Activated T-cell treated with anti-CD3 and anti-CD28 coated beads, Interleukin-2, amount 50 U/mL, for 4 hours (primary cell): ENCODE results near the gene BMPER. TPM values are rescaled to one million over a fixed set of nuclear protein-coding genes. Genes with fewer than 3 reads are reported as not detected.
A peak's percentile ranks its signal among the peaks of the same experiment; 100 is the strongest.

ENCODE experiments used
- ATAC-seq, 2 donors: fragments of 200-7000 bp; cut with Tn5 transposase; one replicate each; pipeline ENCODE4 v1.10.0; 2021
- DNase-seq: peaks from one replicate; pipeline ENCODE4 v3.0.0-alpha.2; 2020
- H3K27me3 Mint-ChIP-seq: one replicate; pipeline ENCODE4 v1.8.0; 2021; ENCODE audit warnings: low read depth, mixed read lengths
- H3K36me3 Mint-ChIP-seq: one replicate; pipeline ENCODE4 v1.8.0; 2022; ENCODE audit warnings: mixed read lengths; ENCODE audit not compliant: insufficient read depth
- H3K4me1 Mint-ChIP-seq: one replicate; pipeline ENCODE4 v1.8.0; 2021; ENCODE audit warnings: low read depth, mixed read lengths
- H3K4me3 Mint-ChIP-seq: one replicate; pipeline ENCODE4 v1.8.0; 2021; ENCODE audit warnings: mild to moderate bottlenecking, moderate library complexity, mixed read lengths
- H3K9me3 Mint-ChIP-seq: one replicate; pipeline ENCODE4 v1.8.0; 2021; ENCODE audit warnings: mixed read lengths
- total RNA-seq, 3 donors: library from RNA; stranded (reverse); gene quantifications; one replicate each; pipeline ENCODE4 v1.2.1, GENCODE V29; 2021

BMPER gene
- total RNA-seq, 3 donors from 2014 or later = 0.16 TPM; not detected in 2

DNA sequence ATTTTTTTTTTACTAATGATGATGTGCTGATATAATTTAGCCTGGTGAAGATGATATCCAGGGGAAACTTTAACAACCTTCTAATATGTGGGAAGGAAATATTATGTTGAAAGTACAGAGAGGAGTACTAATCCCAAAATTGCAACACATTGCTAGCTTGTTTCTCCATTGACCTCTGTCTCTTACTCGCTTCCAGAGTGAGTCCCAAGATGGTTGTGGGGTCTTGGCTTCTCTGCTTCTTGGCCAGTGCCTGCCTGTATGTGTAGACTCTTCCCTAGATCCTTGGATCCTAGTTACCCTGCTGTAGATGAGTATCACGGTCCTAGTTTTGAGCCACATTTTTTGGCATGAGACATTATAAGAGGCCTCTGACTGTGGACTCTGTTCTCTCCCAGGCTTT lies 17.5 kb downstream of the BMPER start:
- no peaks in the 10 kb centered on the region for H3K4me1 Mint-ChIP-seq
- H3K36me3 Mint-ChIP-seq = no peaks in the 10 kb centered on the region
- H3K9me3 Mint-ChIP-seq = no peaks in the 10 kb centered on the region
- H3K4me3 Mint-ChIP-seq = no peak overlapping the region
- no peak for ATAC-seq
- no peak for DNase-seq
- peaks cover 9% of the 10 kb centered on the region for H3K27me3 Mint-ChIP-seq

DNA sequence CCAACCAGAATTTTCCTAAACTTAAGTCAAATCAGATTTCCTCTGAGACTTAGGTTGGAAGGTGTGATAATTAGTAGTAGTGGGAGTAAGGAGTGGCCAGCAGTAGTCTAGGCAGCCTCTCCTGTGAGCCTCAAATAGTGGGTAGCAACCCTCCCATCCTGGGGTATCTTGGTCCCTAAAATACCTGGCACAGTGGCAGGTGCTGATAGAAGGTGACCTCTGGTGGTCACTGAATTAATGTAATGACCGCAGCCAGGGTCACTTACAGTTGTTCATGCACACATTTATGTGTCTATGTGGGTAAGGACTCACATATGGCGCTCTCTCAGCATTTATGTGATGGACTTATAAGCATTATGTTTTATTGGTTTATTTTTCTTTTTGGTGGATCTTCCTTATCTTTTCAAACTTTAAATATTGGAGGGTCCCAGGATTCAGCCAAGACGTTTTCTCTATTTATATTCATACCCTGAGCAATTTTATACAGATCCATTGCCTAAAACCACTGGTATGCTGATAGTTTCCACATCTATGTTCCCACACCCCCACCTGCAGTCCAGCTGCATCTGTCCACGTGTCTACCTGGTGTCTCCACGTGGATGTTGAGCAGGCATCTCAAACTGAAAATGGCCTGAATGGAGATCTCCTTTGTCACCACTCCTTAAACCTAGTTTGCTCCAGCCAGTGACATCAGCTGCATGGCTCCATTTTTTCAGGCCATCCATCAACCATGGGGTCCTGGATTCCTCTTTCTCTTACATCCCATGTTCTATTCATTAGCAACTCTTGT lies 18.3 kb downstream of the BMPER start:
- ATAC-seq (no peak), DNase-seq (no peak)
- H3K36me3 Mint-ChIP-seq = no peaks in the 10 kb centered on the region
- peaks cover 9% of the 10 kb centered on the region for H3K27me3 Mint-ChIP-seq
- no peak overlapping the region for H3K4me3 Mint-ChIP-seq
- no peaks in the 10 kb centered on the region for H3K9me3 Mint-ChIP-seq
- no peaks in the 10 kb centered on the region for H3K4me1 Mint-ChIP-seq

DNA sequence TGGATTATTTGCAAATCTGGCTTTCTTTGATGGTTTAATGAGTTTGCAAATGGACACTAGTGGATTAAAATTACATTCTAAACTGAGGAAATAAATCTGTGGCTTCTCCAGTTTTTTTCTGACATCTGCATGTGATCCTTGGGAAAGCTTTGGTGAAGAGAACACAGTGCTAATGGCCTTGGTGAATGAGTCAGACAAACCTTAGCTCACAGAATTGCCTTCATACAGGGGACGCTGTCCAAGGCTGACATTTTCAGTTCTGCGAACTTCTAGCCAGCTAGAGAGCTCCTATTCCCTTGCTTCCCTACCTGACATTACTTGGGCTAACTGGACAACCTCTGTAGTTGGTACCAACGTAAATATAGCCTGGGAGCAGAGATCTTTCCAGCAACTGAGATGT lies 21.2 kb downstream of the BMPER start:
- Mint-ChIP-seq H3K4me3 (no peak overlapping the region), H3K9me3 (no peaks in the 10 kb centered on the region)

DNA sequence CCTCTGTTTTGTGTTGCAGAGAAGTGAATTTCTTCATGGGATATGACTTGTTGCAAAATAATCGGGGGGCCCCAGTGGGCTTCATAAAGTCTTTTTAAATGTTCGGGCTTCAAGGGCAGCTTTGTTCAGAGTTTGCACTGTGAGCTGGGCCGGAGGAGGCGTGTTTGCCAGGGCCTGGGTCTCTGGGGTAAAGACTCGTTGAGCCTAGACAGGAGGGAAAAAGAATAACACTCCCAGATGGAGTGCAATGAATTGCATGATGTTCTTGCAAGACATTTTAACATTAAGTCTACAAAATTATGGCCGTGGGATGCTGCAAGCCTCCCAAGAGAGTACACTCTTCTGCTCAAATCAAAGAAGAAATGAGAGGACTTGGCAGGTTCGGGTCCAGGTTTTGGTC lies 23.6 kb downstream of the BMPER start:
- H3K4me1 Mint-ChIP-seq = no peaks in the 10 kb centered on the region
- H3K27me3 Mint-ChIP-seq = peaks cover 18% of the 10 kb centered on the region
- no peaks in the 10 kb centered on the region for H3K36me3 Mint-ChIP-seq
- H3K9me3 Mint-ChIP-seq = no peaks in the 10 kb centered on the region
- no peak for DNase-seq
- no peak for ATAC-seq
- no peak overlapping the region for H3K4me3 Mint-ChIP-seq

More for the DNA sequence above, 21.2 kb downstream of the BMPER start:
- Mint-ChIP-seq H3K36me3 (no peaks in the 10 kb centered on the region), H3K27me3 (peaks cover 8% of the 10 kb centered on the region), H3K4me1 (no peaks in the 10 kb centered on the region)
- no peak for DNase-seq
- no peak for ATAC-seq

DNA sequence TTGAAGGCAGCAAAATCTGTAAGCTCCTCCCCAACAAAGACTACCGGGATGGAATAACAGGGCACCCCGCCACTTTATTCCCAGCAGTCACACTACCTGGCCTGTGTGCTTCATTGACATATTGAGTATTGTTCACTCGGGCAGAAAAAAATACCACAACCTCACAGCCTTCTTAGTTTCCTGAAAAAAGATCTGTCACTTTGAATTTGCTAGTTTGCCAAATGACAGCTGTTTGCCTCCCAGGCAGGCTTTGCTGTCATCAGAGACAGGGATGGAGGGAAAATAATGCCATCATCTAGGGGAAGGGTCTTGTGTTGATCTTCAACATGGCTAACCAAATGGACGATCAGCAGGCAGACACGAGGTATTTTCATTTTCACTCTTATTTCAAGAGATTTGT lies 26.9 kb downstream of the BMPER start:
- DNase-seq (no peak), ATAC-seq (no peak)
- no peaks in the 10 kb centered on the region for H3K9me3 Mint-ChIP-seq
- H3K4me1 Mint-ChIP-seq = no peaks in the 10 kb centered on the region
- no peaks in the 10 kb centered on the region for H3K36me3 Mint-ChIP-seq
- peaks cover 17% of the 10 kb centered on the region for H3K27me3 Mint-ChIP-seq
- no peak overlapping the region for H3K4me3 Mint-ChIP-seq

DNA sequence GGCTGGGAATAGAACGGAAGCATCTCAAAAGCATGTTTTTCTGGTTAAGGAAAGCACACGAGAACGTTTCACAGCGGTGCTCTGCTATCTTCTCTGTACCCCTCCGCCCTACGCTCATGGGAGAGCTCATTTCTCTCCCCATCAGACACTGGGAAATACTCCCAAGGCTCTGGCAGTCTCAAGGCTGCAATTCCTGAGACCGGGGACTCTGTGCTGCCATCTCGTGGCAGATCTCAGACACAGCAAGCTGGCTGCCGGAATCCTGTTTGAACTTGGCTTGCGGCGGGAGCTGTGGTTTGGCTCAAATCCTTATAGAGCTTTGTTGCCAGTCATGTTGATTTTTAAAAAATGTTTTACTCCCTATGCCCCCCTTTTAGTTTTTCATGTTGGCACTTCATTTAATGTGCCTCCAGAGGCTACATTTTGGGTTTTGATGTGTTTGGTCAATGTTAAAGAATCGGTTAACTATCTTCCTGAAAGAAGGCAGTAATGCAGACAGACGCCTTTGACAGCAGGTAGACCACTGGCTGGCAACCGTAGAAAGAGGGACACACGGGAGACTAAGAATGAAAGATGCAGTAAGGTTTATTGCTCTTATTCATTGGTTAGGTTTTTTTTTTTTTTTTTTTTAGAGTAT lies 27.6 kb downstream of the BMPER start:
- ATAC-seq (peak in 1 of 2 donors; percentile 65), DNase-seq (peak; percentile 47)
- Mint-ChIP-seq H3K4me3 (no peak overlapping the region), H3K4me1 (no peaks in the 10 kb centered on the region), H3K36me3 (no peaks in the 10 kb centered on the region), H3K9me3 (no peaks in the 10 kb centered on the region), H3K27me3 (peaks cover 17% of the 10 kb centered on the region)

DNA sequence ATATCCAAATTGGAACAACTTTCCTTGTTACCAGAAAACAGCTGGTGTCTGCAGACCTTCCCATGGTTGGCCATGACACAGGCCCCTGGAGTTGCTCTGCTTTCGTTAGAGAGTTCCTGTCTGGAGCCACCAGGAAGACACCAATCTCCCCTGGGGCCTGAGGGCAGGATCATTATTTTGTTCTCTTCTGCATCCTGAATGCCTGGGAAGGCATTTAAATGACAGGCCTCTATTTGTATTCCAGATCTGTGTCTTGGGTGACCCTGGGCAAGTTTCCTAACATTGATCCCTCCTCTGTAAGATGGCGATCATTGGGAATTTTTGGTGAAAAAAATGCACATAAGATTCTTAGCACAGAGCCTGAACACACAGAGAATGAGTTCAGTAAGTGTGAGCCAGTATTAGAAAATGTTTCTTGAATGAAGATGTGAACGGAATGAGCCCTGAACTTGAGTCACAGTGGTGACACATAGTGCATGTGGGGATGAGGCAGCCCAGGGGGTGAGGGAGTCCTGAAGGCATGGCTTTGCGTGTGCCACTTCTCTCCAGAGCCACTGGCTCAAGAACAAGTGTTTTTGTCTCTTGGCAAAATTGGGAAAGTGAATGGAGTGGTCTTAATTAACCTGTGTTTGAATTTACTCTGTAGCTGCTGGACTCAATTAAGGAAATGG lies 28.4 kb downstream of the BMPER start:
- no peaks in the 10 kb centered on the region for H3K36me3 Mint-ChIP-seq
- no peak overlapping the region for H3K4me3 Mint-ChIP-seq
- ATAC-seq (no peak), DNase-seq (no peak)
- no peaks in the 10 kb centered on the region for H3K9me3 Mint-ChIP-seq
- no peaks in the 10 kb centered on the region for H3K4me1 Mint-ChIP-seq
- peaks cover 17% of the 10 kb centered on the region for H3K27me3 Mint-ChIP-seq

DNA sequence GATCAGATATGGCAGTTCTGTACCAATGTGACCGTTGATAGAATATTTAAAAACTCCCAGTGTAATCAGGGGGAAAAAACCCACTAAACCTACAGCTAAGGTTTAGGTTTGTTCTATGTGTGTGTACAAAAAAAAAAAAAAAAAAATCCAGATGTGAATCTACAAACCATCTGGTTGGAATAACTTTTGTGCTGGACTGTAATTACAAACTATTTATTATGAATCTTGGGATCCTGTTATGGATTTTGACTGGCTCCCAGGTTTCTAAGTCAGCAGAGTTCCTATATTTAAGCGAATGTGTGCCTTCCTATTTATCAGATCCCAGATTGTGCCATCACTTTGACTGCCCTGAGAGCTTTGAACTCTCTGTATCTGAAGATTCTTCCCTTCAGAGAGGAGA lies 29.1 kb downstream of the BMPER start:
- ATAC-seq = no peak
- DNase-seq = no peak
- H3K36me3 Mint-ChIP-seq = no peaks in the 10 kb centered on the region
- no peaks in the 10 kb centered on the region for H3K9me3 Mint-ChIP-seq
- peaks cover 17% of the 10 kb centered on the region for H3K27me3 Mint-ChIP-seq
- no peak overlapping the region for H3K4me3 Mint-ChIP-seq
- H3K4me1 Mint-ChIP-seq = no peaks in the 10 kb centered on the region

DNA sequence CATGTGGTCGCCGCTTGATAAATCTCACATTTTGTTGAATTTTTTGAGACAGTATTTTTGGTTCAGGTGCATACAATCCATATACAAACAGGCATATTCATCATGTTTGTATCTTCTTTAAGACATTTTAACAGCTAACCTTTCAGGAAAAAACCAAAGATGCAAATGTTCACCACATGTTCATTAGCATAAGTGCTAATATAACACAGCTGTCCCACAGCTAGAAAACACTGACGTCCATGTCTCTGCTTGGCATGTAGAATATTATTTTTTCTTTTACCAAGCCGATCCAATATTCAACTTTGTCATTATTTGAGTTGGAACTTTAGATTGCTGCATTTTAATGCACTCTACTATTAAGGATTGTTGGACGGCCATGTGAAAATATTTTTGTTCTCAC lies 31.2 kb downstream of the BMPER start:
- no peak for DNase-seq
- H3K27me3 Mint-ChIP-seq = peaks cover 21% of the 10 kb centered on the region
- ATAC-seq = no peak

DNA sequence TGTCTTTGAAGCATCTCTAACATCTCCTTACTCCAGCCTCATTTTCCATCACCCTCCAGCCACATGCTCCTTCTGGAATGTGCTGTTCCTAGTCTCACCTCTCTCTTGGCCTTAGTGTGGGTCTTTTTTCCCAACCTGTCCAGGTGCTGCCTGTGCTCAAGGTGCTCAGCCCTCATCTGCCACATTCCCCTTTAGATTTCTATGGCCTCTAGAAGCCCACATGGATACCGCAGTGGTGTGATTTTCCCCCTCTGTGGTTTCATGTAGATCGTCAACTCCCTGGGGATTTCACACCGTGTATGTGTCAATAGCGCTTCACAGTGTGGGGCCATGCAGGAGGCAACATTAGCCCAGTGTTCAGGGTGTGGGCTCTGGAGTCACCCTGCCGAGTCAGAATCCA lies 32.5 kb downstream of the BMPER start:
- no peaks in the 10 kb centered on the region for H3K4me1 Mint-ChIP-seq
- no peaks in the 10 kb centered on the region for H3K36me3 Mint-ChIP-seq
- peaks cover 11% of the 10 kb centered on the region for H3K27me3 Mint-ChIP-seq
- H3K9me3 Mint-ChIP-seq = no peaks in the 10 kb centered on the region
- DNase-seq = no peak
- no peak for ATAC-seq
- H3K4me3 Mint-ChIP-seq = no peak overlapping the region

More for the DNA sequence above, 31.2 kb downstream of the BMPER start:
- H3K4me3 Mint-ChIP-seq = no peak overlapping the region
- no peaks in the 10 kb centered on the region for H3K36me3 Mint-ChIP-seq
- no peaks in the 10 kb centered on the region for H3K9me3 Mint-ChIP-seq
- H3K4me1 Mint-ChIP-seq = no peaks in the 10 kb centered on the region

DNA sequence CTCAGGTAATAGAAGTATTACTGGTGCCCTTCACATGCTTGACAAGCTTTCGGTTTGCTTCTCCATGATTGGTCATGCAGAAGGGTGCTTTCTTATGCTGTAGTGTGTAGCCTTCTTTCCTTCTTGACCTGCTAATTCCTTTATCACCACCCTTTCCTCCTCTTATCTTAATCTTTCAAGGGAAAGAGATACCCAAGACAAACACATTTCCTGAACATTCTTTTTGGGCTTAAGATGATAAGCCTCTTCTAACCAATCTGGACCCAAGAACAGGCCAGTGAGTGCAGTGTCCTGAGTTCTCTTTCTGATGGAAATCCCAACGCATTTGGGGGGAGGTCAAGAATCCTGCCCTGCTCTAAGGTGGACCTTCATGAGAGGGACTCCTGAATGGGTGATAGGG lies 33.8 kb downstream of the BMPER start:
- Mint-ChIP-seq H3K9me3 (no peaks in the 10 kb centered on the region), H3K4me3 (no peak overlapping the region), H3K27me3 (peaks cover 5% of the 10 kb centered on the region), H3K4me1 (no peaks in the 10 kb centered on the region), H3K36me3 (no peaks in the 10 kb centered on the region)
- no peak for ATAC-seq
- no peak for DNase-seq

DNA sequence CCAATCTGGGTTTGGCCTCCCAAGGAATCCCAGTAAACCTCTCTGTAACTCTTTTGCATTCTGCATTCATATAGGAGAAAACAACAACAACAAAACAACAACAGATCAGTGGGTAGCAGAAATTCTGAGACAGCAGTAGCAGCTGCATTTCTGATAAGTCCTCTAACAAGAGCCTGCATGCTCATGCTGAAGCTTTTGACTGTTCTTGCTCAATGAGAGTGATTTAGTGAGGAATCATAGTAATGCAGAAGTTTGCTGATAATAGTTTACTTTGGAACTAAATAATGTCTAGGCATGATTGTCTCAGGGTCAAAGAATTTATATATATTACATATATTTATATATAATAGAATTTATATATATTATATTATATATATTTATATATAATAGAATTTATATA lies 35.2 kb downstream of the BMPER start:
- no peak overlapping the region for H3K4me3 Mint-ChIP-seq
- H3K36me3 Mint-ChIP-seq = no peaks in the 10 kb centered on the region
- no peaks in the 10 kb centered on the region for H3K9me3 Mint-ChIP-seq
- ATAC-seq = no peak
- no peak for DNase-seq
- H3K4me1 Mint-ChIP-seq = no peaks in the 10 kb centered on the region
- peaks cover 5% of the 10 kb centered on the region for H3K27me3 Mint-ChIP-seq

DNA sequence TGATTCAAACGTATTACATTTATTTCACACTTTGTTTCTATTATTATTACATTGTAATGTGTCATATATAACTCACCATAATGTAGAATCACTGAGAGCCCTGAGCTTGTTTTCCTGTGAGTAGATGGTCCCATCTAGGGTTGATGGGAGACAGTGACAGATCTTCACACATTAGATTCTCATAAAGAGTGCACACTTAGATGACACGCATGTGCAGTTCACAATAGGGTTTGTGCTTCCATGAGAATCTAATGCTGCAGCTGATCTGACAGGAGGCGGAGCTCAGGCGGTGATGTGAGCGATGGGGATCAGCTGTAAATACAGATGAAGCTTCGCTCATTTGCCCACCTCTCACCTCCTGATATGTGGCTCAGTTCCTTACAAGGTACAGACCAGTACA lies 36.1 kb downstream of the BMPER start:
- DNase-seq (no peak), ATAC-seq (no peak)
- H3K36me3 Mint-ChIP-seq = no peaks in the 10 kb centered on the region
- no peak overlapping the region for H3K4me3 Mint-ChIP-seq
- H3K4me1 Mint-ChIP-seq = no peaks in the 10 kb centered on the region
- peaks cover 5% of the 10 kb centered on the region for H3K27me3 Mint-ChIP-seq
- H3K9me3 Mint-ChIP-seq = no peaks in the 10 kb centered on the region

DNA sequence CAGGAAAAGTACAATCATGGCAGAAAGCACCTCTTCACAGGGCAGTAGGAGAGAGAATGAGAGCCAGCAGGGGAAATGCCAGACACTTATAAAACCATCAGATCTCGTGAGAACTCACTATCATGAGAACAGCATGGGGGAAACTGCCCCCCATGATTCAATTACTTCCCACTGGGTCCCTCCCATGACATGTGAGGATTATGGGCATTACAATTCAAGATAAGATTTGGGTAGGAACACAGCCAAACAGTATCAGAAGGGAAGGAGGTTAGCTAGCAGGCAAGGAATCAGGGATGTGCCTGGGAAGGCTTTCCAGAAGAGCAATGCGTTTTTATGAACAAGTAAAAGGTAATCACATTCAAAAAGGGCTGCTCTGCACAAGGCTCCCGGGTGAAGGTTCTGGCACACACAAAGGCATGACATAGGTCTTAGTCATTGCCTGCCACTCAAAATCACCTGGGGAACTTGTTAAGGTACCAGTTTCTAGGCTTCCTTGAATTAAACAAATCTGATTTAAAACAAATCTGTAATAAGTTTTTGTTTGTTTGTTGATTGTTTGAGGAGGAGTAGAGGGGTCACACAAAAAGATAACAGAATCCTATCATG lies 40.9 kb downstream of the BMPER start:
- Mint-ChIP-seq H3K9me3 (no peaks in the 10 kb centered on the region), H3K36me3 (no peaks in the 10 kb centered on the region), H3K4me1 (no peaks in the 10 kb centered on the region), H3K27me3 (no peaks in the 10 kb centered on the region), H3K4me3 (no peak overlapping the region)
- no peak for ATAC-seq
- DNase-seq = no peak
